Osteoblast (primary cell): ENCODE data around the gene LAMC1. TPM values are rescaled to one million over a fixed set of nuclear protein-coding genes. Genes with fewer than 3 reads are reported as not detected.
A peak's percentile ranks its signal among the peaks of the same experiment; 100 is the strongest.

Experiments used
- DNase-seq: peaks from one replicate; pipeline ENCODE4 v3.0.0; 2011; ENCODE audit warnings: low spot score, mixed read lengths; ENCODE audit not compliant: insufficient read length; ENCODE audit errors: missing footprints
- H2AFZ ChIP-seq: 2 replicates; pipeline ENCODE4 v1.6.0; 2011; ENCODE audit warnings: mild to moderate bottlenecking, low read length
- H3K27ac ChIP-seq: 2 replicates; pipeline ENCODE4 v1.5.1; 2011; ENCODE audit warnings: mild to moderate bottlenecking, low read depth, low read length, moderate library complexity
- H3K27me3 ChIP-seq: 2 replicates; pipeline ENCODE4 v1.6.0; 2012; ENCODE audit warnings: mild to moderate bottlenecking, control low read depth, inconsistent platforms, low read length, moderate library complexity; ENCODE audit not compliant: insufficient read depth
- H3K36me3 ChIP-seq: 2 replicates; pipeline ENCODE4 v1.5.1; 2011; ENCODE audit warnings: mild to moderate bottlenecking, low read length, control low read depth, moderate library complexity; ENCODE audit not compliant: insufficient read depth
- H3K4me1 ChIP-seq: 2 replicates; pipeline ENCODE4 v1.5.1; 2011; ENCODE audit warnings: mild to moderate bottlenecking, low read length, control low read depth, moderate library complexity; ENCODE audit not compliant: insufficient read depth
- H3K4me2 ChIP-seq: 2 replicates; pipeline ENCODE4 v1.6.0; 2011; ENCODE audit warnings: mild to moderate bottlenecking, low read length; ENCODE audit not compliant: insufficient read depth
- H3K4me3 ChIP-seq: fragments of 200-600 bp; sonication (generic); 3 replicates; pipeline ENCODE4 v1.5.1; 2012; ENCODE audit warnings: mild to moderate bottlenecking, low read length, inconsistent platforms; ENCODE audit not compliant: insufficient read depth
- H3K79me2 ChIP-seq: 2 replicates; pipeline ENCODE4 v1.6.0; 2012; ENCODE audit warnings: mild to moderate bottlenecking, low read length, control low read depth, inconsistent platforms; ENCODE audit not compliant: insufficient read depth
- H3K9me3 ChIP-seq: 2 replicates; pipeline ENCODE4 v1.5.1; 2011; ENCODE audit warnings: low read depth, low read length, control low read depth
- H4K20me1 ChIP-seq: 2 replicates; pipeline ENCODE4 v1.6.0; 2012; ENCODE audit warnings: mild to moderate bottlenecking, low read length, control low read depth; ENCODE audit not compliant: insufficient read depth
- total RNA-seq: library from RNA; depleted of rRNA; stranded (reverse); fragments of >200 nt; gene quantifications from 2 replicates; pipeline ENCODE4 v1.2.3, GENCODE V29; 2012
- TF ChIP-seq, protein P1 (sequence below): IDR thresholded peaks from 2 replicates; pipeline ENCODE4 v1.5.1; 2011; ENCODE audit warnings: mild to moderate bottlenecking, low read depth, low read length, moderate library complexity; ENCODE audit errors: extremely low read depth

The LAMC1 gene
- total RNA-seq, 1 donor: 966 TPM

DNA sequence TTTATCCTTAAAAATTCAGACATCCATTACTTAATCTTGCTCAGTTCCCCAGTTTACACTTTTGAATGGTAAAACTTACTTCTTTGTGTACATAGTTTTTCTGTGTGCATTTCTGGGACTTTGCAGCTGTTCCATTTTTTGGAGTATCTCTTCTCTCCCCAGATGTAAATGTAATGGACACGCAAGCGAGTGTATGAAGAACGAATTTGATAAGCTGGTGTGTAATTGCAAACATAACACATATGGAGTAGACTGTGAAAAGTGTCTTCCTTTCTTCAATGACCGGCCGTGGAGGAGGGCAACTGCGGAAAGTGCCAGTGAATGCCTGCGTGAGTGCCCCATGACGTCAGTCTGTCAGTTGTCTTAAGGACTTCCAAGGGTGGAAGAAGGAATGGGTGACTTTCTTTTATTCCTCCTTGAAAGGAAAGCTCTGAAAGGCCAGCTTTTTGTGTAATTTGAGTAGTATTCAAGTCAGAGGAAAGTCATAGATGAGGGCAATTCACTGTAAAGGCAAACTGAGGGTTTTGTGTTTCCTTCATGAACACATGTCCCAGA, 87.2 kb downstream of the LAMC1 start:
- H3K79me2 ChIP-seq: peaks cover 92% of the 10 kb centered on the region
- peaks cover 59% of the 10 kb centered on the region for H3K36me3 ChIP-seq
- no peaks in the 10 kb centered on the region for H3K9me3 ChIP-seq
- peaks cover 17% of the 10 kb centered on the region for H3K4me1 ChIP-seq
- TF ChIP-seq, protein P1, sequence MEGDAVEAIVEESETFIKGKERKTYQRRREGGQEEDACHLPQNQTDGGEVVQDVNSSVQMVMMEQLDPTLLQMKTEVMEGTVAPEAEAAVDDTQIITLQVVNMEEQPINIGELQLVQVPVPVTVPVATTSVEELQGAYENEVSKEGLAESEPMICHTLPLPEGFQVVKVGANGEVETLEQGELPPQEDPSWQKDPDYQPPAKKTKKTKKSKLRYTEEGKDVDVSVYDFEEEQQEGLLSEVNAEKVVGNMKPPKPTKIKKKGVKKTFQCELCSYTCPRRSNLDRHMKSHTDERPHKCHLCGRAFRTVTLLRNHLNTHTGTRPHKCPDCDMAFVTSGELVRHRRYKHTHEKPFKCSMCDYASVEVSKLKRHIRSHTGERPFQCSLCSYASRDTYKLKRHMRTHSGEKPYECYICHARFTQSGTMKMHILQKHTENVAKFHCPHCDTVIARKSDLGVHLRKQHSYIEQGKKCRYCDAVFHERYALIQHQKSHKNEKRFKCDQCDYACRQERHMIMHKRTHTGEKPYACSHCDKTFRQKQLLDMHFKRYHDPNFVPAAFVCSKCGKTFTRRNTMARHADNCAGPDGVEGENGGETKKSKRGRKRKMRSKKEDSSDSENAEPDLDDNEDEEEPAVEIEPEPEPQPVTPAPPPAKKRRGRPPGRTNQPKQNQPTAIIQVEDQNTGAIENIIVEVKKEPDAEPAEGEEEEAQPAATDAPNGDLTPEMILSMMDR: no peak
- H3K27ac ChIP-seq: no peak overlapping the region
- DNase-seq: no peak
- H3K4me2 ChIP-seq: no peak overlapping the region
- peaks cover 13% of the 10 kb centered on the region for H4K20me1 ChIP-seq
- H3K4me3 ChIP-seq: no peak overlapping the region
- no peak overlapping the region for H2AFZ ChIP-seq
- H3K27me3 ChIP-seq: no peaks in the 10 kb centered on the region

DNA sequence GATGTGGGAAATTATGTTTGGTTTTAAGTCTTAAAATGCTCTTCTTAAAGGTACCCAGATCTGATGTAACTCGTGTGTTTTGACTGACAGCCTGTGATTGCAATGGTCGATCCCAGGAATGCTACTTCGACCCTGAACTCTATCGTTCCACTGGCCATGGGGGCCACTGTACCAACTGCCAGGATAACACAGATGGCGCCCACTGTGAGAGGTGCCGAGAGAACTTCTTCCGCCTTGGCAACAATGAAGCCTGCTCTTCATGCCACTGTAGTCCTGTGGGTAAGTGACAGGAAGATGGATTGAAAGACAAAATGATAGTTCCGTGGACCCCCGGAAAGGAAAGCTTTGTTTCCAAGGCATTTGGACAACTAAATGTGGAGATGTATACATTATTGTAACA, 91.2 kb downstream of the LAMC1 start:
- Histone ChIP-seq H3K4me2 (no peak overlapping the region), H3K36me3 (peaks cover 70% of the 10 kb centered on the region), H2AFZ (no peak overlapping the region), H3K79me2 (peaks cover 80% of the 10 kb centered on the region), H3K4me3 (no peak overlapping the region), H3K27me3 (no peaks in the 10 kb centered on the region), H3K27ac (peak overlapping the region; percentile 4), H4K20me1 (peaks cover 5% of the 10 kb centered on the region), H3K4me1 (no peaks in the 10 kb centered on the region), H3K9me3 (no peaks in the 10 kb centered on the region)
- TF ChIP-seq, protein P1: no peak
- DNase-seq: no peak

DNA sequence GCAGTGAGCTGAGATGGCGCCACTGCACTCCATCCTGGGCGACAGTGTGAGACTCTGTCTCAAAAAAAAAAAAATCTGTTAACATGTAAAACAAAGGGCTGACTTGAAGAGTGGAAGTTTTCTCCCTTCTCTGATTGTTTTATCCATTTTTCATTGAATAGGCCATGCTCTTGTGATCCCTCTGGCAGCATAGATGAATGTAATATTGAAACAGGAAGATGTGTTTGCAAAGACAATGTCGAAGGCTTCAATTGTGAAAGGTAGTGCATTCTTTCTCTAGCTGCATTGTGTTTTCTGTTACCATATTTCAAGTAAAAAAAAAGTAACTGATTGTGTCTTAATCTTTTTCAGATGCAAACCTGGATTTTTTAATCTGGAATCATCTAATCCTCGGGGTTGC, 93.2 kb downstream of the LAMC1 start:
- TF ChIP-seq, protein P1: no peak
- H3K79me2 ChIP-seq: peaks cover 78% of the 10 kb centered on the region
- H3K4me2 ChIP-seq: no peak overlapping the region
- no peaks in the 10 kb centered on the region for H3K27me3 ChIP-seq
- H2AFZ ChIP-seq: no peak overlapping the region
- H3K4me1 ChIP-seq: no peaks in the 10 kb centered on the region
- DNase-seq: no peak
- H3K27ac ChIP-seq: no peak overlapping the region
- H3K4me3 ChIP-seq: no peak overlapping the region
- no peaks in the 10 kb centered on the region for H3K9me3 ChIP-seq
- H3K36me3 ChIP-seq: peaks cover 69% of the 10 kb centered on the region
- H4K20me1 ChIP-seq: peaks cover 5% of the 10 kb centered on the region

DNA sequence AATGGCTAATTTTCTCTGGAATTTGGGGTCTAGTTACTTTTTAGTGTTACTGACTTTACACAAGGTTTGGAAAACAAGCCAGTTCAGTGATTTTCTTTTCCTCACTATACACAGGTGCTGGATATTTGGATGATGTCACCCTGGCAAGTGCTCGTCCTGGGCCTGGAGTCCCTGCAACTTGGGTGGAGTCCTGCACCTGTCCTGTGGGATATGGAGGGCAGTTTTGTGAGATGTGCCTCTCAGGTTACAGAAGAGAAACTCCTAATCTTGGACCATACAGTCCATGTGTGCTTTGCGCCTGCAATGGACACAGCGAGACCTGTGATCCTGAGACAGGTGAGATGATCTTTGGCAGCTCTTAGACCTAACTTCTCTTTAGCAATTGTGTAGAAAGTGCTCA, 98.4 kb downstream of the LAMC1 start:
- no peak overlapping the region for H3K27ac ChIP-seq
- H3K9me3 ChIP-seq: no peaks in the 10 kb centered on the region
- peaks cover 73% of the 10 kb centered on the region for H3K79me2 ChIP-seq
- no peak for DNase-seq
- H3K4me3 ChIP-seq: no peak overlapping the region
- H4K20me1 ChIP-seq: no peaks in the 10 kb centered on the region
- no peaks in the 10 kb centered on the region for H3K4me1 ChIP-seq
- TF ChIP-seq, protein P1: no peak
- H2AFZ ChIP-seq: no peak overlapping the region
- peaks cover 90% of the 10 kb centered on the region for H3K36me3 ChIP-seq
- H3K4me2 ChIP-seq: no peak overlapping the region
- no peaks in the 10 kb centered on the region for H3K27me3 ChIP-seq
